Suprapubic skin (tissue), 4 donors: ENCODE measurements around the gene SLF1.

ENCODE experiments used
- CTCF ChIP-seq, 2 donors: fragments of 200-600 bp in 1 of 2; fragments of 450-650 bp in 1 of 2; sonication (generic) in 1 of 2; IDR thresholded peaks; one replicate each; pipeline ENCODE4 v1.5.1; 2016 to 2019; ENCODE audit warnings: antibody characterized with exemption in 2 of 2, mild to moderate bottlenecking in 1 of 2, moderate library complexity in 1 of 2
- EP300 ChIP-seq: sonication (generic); formaldehyde crosslinking; IDR thresholded peaks from one replicate; pipeline ENCODE4 v1.6.1; 2017; ENCODE audit warnings: antibody characterized with exemption
- POLR2A ChIP-seq, 2 donors: fragments of 450-650 bp; IDR thresholded peaks; one replicate each; pipeline ENCODE4 v1.6.1; 2017; ENCODE audit warnings: antibody characterized with exemption in 2 of 2, mild to moderate bottlenecking in 2 of 2, moderate library complexity in 2 of 2
- POLR2AphosphoS5 ChIP-seq, 3 donors: sonication (generic); formaldehyde crosslinking; IDR thresholded peaks; one replicate each; pipeline ENCODE4 v1.6.1; 2017; ENCODE audit warnings: antibody characterized with exemption in 3 of 3

- TF ChIP-seq CTCF (IDR thresholded peaks at IDR 0.05) (no peak), POLR2A (IDR thresholded peaks at IDR 0.05) (no peak), POLR2AphosphoS5 (IDR thresholded peaks at IDR 0.05) (no peak), EP300 (no peak)
Measured at GRCh38 chr5:94694671-94695070, 76.2 kb downstream of the SLF1 start.
